GM12891 (cell line): ENCODE measurements around the gene ENGASE.

Experiments used
- POLR2A ChIP-seq: IDR thresholded peaks from 2 replicates; pipeline ENCODE4 v1.6.1; 2011; ENCODE audit warnings: low read depth, low read length, control low read depth
- POLR2AphosphoS5 ChIP-seq: IDR thresholded peaks from 2 replicates; pipeline ENCODE4 v1.6.1; 2011; ENCODE audit warnings: low read depth, low read length, control low read depth
- POU2F2 ChIP-seq: IDR thresholded peaks from 2 replicates; pipeline ENCODE4 v1.6.1; 2011; ENCODE audit warnings: low read depth, mild to moderate bottlenecking, control low read depth, low read length, moderate library complexity
- SPI1 ChIP-seq: IDR thresholded peaks from 2 replicates; pipeline ENCODE4 v1.6.1; 2011; ENCODE audit warnings: low read depth, low read length, control low read depth

DNA sequence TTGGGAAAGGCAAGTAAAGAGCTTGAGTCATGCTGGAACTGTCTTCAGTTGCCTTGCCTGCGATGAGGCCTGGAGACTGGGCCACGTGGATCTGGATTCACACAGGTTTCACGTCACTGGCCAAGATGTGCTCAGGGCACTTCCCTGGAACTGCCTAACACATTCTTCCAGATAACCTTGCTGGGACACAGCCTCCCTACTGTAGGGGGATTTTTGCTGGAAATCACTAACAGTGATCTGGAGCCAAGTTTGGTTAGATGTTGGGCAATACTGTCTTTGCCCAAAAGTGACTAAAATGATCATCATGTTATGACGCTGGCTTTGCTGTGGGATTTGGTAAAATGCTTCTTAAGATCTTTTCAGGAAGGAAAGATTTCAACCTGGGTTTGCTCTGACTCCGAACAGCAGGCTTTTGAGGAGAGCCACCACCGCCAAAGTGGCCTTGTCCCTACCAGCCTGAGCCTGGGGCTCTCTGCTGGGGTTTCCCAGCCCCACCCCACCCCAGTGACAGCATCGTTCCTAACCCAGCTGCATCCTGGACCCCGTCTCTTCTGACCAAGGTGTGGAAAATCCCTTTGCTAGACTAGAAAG lies 36.0 kb upstream of the ENGASE start:
- TF ChIP-seq POLR2AphosphoS5: no peak
- TF ChIP-seq POLR2A: no peak
- no peak for TF ChIP-seq POU2F2
- no peak for TF ChIP-seq SPI1
